Lower leg skin (tissue), 4 donors: ENCODE results near the gene NFASC. TPM values are rescaled to one million over a fixed set of nuclear protein-coding genes. Genes with fewer than 3 reads are reported as not detected.

Experiments used
- DNase-seq, 2 donors: peaks; one replicate each; pipeline ENCODE4 v3.0.0-alpha.2; 2019; ENCODE audit warnings: low spot score in 2 of 2
- H3K4me3 ChIP-seq: fragments of 200-600 bp; sonication (generic); 2 replicates; pipeline ENCODE4 v1.5.1; 2017; ENCODE audit warnings: mild to moderate bottlenecking, low read depth; ENCODE audit not compliant: poor library complexity, severe bottlenecking
- POLR2A ChIP-seq, 2 donors: fragments of 450-650 bp; IDR thresholded peaks; one replicate each; pipeline ENCODE4 v1.6.1; 2016 to 2017; ENCODE audit warnings: antibody characterized with exemption in 2 of 2, mild to moderate bottlenecking in 1 of 2, moderate library complexity in 1 of 2
- WGBS, 2 donors: methylation state at CpG; one replicate each; pipeline ENCODE4 v1.1.5; 2018; 5-methylcytosine and 5-hydroxymethylcytosine counted together
- intact Hi-C: fragments of 100-400 bp; cut with DNase I; formaldehyde crosslinking; loops from one replicate; pipeline ENCODE4 v1.15.0; 2023; ENCODE audit warnings: low total_unique reads
- total RNA-seq, 4 donors: library from RNA; depleted of rRNA; stranded (reverse); fragments of >200 nt; gene quantifications; one replicate each; pipeline ENCODE4 v1.1.0, GENCODE V29; 2016
- TF ChIP-seq, protein P1 (sequence below), 3 donors: fragments of 450-650 bp; IDR thresholded peaks; one replicate each; pipeline ENCODE4 v1.5.1; 2016; ENCODE audit warnings: antibody characterized with exemption in 3 of 3, mild to moderate bottlenecking in 3 of 3, moderate library complexity in 2 of 3

NFASC gene
- total RNA-seq, 4 donors from 2014 or later = 10.2 to 17.2 (median 14.2) TPM

- 39 to 59% methylated on average over 4 of the region's 4 CpGs for WGBS, 2 donors
- intact Hi-C loops = no loop called here
- TF ChIP-seq POLR2A (IDR thresholded peaks at IDR 0.05) = no peak
- TF ChIP-seq, protein P1, sequence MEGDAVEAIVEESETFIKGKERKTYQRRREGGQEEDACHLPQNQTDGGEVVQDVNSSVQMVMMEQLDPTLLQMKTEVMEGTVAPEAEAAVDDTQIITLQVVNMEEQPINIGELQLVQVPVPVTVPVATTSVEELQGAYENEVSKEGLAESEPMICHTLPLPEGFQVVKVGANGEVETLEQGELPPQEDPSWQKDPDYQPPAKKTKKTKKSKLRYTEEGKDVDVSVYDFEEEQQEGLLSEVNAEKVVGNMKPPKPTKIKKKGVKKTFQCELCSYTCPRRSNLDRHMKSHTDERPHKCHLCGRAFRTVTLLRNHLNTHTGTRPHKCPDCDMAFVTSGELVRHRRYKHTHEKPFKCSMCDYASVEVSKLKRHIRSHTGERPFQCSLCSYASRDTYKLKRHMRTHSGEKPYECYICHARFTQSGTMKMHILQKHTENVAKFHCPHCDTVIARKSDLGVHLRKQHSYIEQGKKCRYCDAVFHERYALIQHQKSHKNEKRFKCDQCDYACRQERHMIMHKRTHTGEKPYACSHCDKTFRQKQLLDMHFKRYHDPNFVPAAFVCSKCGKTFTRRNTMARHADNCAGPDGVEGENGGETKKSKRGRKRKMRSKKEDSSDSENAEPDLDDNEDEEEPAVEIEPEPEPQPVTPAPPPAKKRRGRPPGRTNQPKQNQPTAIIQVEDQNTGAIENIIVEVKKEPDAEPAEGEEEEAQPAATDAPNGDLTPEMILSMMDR (IDR thresholded peaks at IDR 0.05) = no peak
- no peak for DNase-seq
- no peak overlapping the region for H3K4me3 ChIP-seq
Measured at GRCh38 chr1:205041001-205041715, 170.5 kb downstream of the NFASC start.

GRCh38 chr1:205041998-205042910 is 171.6 kb downstream of the NFASC start:
- TF ChIP-seq, protein P1 (IDR thresholded peaks at IDR 0.05) = no peak
- TF ChIP-seq POLR2A (IDR thresholded peaks at IDR 0.05) = no peak
- 33 to 60% methylated on average over 11 to 16 of the region's 16 CpGs for WGBS, 2 donors
- DNase-seq = no peak
- intact Hi-C loops = no loop called here
- H3K4me3 ChIP-seq = no peak overlapping the region

GRCh38 chr1:205042911-205043806 is 172.5 kb downstream of the NFASC start, which contains the start of gene CNTN2:
Gene CNTN2 (plus strand): TSS chr1:205043212. CDS start chr1:205053186, 9,974 bp downstream.
- TF ChIP-seq, protein P1 (IDR thresholded peaks at IDR 0.05) = no peak
- no peak for TF ChIP-seq POLR2A (IDR thresholded peaks at IDR 0.05)
- intact Hi-C loops = no loop called here
- DNase-seq = no peak
- WGBS, 2 donors = 11 to 18% methylated on average over 28 to 34 of the region's 53 CpGs
- H3K4me3 ChIP-seq = no peak within 1 kb of the TSS

- intact Hi-C loops = no loop called here
- WGBS, 2 donors = 24 to 37% methylated on average over 4 of the region's 4 CpGs
- DNase-seq = no peak
- no peak overlapping the region for H3K4me3 ChIP-seq
- no peak for TF ChIP-seq POLR2A (IDR thresholded peaks at IDR 0.05)
- TF ChIP-seq, protein P1 (IDR thresholded peaks at IDR 0.05) = no peak
Measured at GRCh38 chr1:205043866-205044265, 173.2 kb downstream of the NFASC start.

GRCh38 chr1:205044741-205045140 is 174.1 kb downstream of the NFASC start:
- TF ChIP-seq, protein P1 (IDR thresholded peaks at IDR 0.05) = no peak
- no peak for TF ChIP-seq POLR2A (IDR thresholded peaks at IDR 0.05)
- DNase-seq = no peak
- no peak overlapping the region for H3K4me3 ChIP-seq
- intact Hi-C loops = no loop called here
- WGBS, 2 donors = 21 to 41% methylated on average over 5 of the region's 5 CpGs
